ENCODE results near the gene CLPTM1. TPM values are rescaled to one million over a fixed set of nuclear protein-coding genes. Genes with fewer than 3 reads are reported as not detected.
A peak's percentile ranks its signal among the peaks of the same experiment; 100 is the strongest.
"Not testable (repeated sequence)": the region's sequence is repeated elsewhere in the genome, so short reads cannot be mapped to it uniquely, and the experiment has no call there.

The CLPTM1 gene
- total and polyA plus RNA-seq, 10 donors = 44.9 to 97.6 (median 78.7) TPM

DNA sequence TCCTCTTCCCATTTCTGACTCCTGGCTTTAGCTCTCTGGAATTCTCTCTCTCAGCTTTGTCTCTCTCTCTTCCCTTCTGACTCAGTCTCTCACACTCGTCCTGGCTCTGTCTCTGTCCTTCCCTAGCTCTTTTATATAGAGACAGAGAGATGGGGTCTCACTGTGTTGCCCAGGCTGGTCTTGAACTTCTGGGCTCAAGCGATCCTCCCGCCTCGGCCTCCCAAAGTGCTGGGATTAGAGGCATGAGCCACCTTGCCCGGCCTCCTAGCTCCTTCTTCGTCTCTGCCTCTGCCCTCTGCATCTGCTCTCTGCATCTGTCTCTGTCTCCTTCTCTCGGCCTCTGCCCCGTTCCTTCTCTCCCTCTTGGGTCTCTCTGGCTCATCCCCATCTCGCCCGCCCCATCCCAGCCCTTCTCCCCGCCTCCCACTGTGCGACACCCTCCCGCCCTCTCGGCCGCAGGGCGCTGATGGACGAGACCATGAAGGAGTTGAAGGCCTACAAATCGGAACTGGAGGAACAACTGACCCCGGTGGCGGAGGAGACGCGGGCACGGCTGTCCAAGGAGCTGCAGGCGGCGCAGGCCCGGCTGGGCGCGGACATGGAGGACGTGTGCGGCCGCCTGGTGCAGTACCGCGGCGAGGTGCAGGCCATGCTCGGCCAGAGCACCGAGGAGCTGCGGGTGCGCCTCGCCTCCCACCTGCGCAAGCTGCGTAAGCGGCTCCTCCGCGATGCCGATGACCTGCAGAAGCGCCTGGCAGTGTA lies 46.9 kb upstream of the CLPTM1 start:
- DNase-seq = no peak
- TF ChIP-seq POLR2A (IDR thresholded peaks at IDR 0.05) (no peak), POLR2AphosphoS5 (IDR thresholded peaks at IDR 0.05) (no peak)
- TF ChIP-seq, protein P1, sequence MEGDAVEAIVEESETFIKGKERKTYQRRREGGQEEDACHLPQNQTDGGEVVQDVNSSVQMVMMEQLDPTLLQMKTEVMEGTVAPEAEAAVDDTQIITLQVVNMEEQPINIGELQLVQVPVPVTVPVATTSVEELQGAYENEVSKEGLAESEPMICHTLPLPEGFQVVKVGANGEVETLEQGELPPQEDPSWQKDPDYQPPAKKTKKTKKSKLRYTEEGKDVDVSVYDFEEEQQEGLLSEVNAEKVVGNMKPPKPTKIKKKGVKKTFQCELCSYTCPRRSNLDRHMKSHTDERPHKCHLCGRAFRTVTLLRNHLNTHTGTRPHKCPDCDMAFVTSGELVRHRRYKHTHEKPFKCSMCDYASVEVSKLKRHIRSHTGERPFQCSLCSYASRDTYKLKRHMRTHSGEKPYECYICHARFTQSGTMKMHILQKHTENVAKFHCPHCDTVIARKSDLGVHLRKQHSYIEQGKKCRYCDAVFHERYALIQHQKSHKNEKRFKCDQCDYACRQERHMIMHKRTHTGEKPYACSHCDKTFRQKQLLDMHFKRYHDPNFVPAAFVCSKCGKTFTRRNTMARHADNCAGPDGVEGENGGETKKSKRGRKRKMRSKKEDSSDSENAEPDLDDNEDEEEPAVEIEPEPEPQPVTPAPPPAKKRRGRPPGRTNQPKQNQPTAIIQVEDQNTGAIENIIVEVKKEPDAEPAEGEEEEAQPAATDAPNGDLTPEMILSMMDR (IDR thresholded peaks at IDR 0.05 in 8 of 11, conservative IDR thresholded peaks at IDR 0.05 in 3 of 11) = no peak

DNA sequence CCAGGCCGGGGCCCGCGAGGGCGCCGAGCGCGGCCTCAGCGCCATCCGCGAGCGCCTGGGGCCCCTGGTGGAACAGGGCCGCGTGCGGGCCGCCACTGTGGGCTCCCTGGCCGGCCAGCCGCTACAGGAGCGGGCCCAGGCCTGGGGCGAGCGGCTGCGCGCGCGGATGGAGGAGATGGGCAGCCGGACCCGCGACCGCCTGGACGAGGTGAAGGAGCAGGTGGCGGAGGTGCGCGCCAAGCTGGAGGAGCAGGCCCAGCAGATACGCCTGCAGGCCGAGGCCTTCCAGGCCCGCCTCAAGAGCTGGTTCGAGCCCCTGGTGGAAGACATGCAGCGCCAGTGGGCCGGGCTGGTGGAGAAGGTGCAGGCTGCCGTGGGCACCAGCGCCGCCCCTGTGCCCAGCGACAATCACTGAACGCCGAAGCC lies 46.3 kb upstream of the CLPTM1 start:
- DNase-seq = no peak
- Histone ChIP-seq H3K4me1 (peaks cover 18 to 72% (median 44%) of the 10 kb centered on the region in 6 donors), H3K9me3 (no peaks in the 10 kb centered on the region), H3K36me3 (peaks cover 0 to 8% (median 0%) of the 10 kb centered on the region in 6 donors), H3K27me3 (replicated peaks in 1 of 7) (peaks cover 0 to 60% (median 23%) of the 10 kb centered on the region in 7 donors), H3K27ac (no peak overlapping the region), H3K4me3 (no peak overlapping the region)
- TF ChIP-seq, protein P1 (IDR thresholded peaks at IDR 0.05 in 8 of 11, conservative IDR thresholded peaks at IDR 0.05 in 3 of 11) = no peak
- no peak for TF ChIP-seq POLR2AphosphoS5 (IDR thresholded peaks at IDR 0.05)
- no peak for TF ChIP-seq POLR2A (IDR thresholded peaks at IDR 0.05)
- intact Hi-C loops (cut with DNase I; ENCODE audit: low total_unique reads) = no loop called here
- WGBS, 5 donors = 95 to 97% (median 96%) methylated on average over 26 to 44 of the region's 44 CpGs

More for the DNA sequence above, 46.9 kb upstream of the CLPTM1 start:
- H3K4me1 ChIP-seq = peaks cover 20 to 72% (median 47%) of the 10 kb centered on the region in 6 donors
- peaks cover 0 to 58% (median 23%) of the 10 kb centered on the region in 7 donors for H3K27me3 ChIP-seq (replicated peaks in 1 of 7)
- intact Hi-C loops (cut with DNase I; ENCODE audit: low total_unique reads) = no loop called here
- H3K36me3 ChIP-seq = peaks cover 0 to 10% (median 1%) of the 10 kb centered on the region in 6 donors
- H3K9me3 ChIP-seq = no peaks in the 10 kb centered on the region
- no peak overlapping the region for H3K27ac ChIP-seq
- peak overlapping the region in 1 of 8 donors; percentile 44 for H3K4me3 ChIP-seq
- 93 to 96% (median 96%) methylated on average over 38 to 46 of the region's 46 CpGs for WGBS, 5 donors

DNA sequence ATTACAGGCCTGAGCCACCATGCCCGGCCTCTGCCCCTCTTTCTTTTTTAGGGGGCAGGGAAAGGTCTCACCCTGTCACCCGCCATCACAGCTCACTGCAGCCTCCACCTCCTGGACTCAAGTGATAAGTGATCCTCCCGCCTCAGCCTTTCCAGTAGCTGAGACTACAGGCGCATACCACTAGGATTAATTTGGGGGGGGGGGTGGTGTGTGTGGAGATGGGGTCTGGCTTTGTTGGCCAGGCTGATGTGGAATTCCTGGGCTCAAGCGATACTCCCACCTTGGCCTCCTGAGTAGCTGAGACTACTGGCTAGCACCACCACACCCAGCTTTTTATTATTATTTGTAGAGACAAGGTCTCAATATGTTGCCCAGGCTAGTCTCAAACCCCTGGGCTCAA lies 45.4 kb upstream of the CLPTM1 start:
- H3K36me3 ChIP-seq = peaks cover 0 to 8% (median 0%) of the 10 kb centered on the region in 6 donors
- intact Hi-C loops (cut with DNase I; ENCODE audit: low total_unique reads) = no loop called here
- 82 to 91% (median 89%) methylated on average over 4 to 5 of the region's 5 CpGs for WGBS, 5 donors
- no peaks in the 10 kb centered on the region for H3K9me3 ChIP-seq
- peaks cover 10 to 72% (median 40%) of the 10 kb centered on the region in 6 donors for H3K4me1 ChIP-seq
- DNase-seq = no peak
- no peak overlapping the region for H3K27ac ChIP-seq
- TF ChIP-seq POLR2AphosphoS5 (IDR thresholded peaks at IDR 0.05) (no peak), POLR2A (IDR thresholded peaks at IDR 0.05) (no peak)
- TF ChIP-seq, protein P1 (IDR thresholded peaks at IDR 0.05 in 8 of 11, conservative IDR thresholded peaks at IDR 0.05 in 3 of 11) = no peak
- no peak overlapping the region for H3K4me3 ChIP-seq
- H3K27me3 ChIP-seq (replicated peaks in 1 of 7) = peaks cover 0 to 63% (median 20%) of the 10 kb centered on the region in 7 donors

DNA sequence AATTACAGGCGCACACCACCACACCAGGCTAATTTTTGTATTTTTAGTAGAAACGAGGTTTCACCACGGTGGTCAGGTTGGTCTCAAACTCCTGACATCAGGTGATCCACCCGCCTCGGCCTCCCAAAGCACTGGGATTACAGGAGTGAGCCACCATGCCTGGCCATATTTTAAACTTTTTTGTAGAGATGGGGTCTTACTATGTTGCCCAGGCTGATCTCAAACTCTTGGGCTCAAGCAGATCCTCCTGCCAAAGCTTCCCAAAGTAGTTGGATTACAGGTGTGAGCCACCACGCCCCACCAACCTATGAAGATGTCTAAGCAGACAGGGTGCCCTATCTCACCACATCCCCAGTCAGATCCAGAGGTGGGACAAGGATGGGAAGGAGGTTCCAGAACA lies 43.3 kb upstream of the CLPTM1 start:
- intact Hi-C loops (cut with DNase I; ENCODE audit: low total_unique reads); H3K4me3 ChIP-seq; H3K9me3 ChIP-seq; DNase-seq; H3K36me3 ChIP-seq: not testable (repeated sequence)
- Histone ChIP-seq H3K27me3 (replicated peaks in 1 of 7) (peaks cover 0 to 42% (median 0%) of the 10 kb centered on the region in 7 donors), H3K4me1 (peaks cover 3 to 62% (median 21%) of the 10 kb centered on the region in 6 donors), H3K27ac (peak overlapping the region in 5 of 8 donors; percentile 23 to 82 (median 51))
- 87 to 91% (median 88%) methylated on average over 6 of the region's 6 CpGs for WGBS, 5 donors

All from spleen (tissue), 11 donors.